Endothelial cell (in vitro differentiated cells): ENCODE measurements around the gene GAB4. TPM values are rescaled to one million over a fixed set of nuclear protein-coding genes. Genes with fewer than 3 reads are reported as not detected.

Experiments used
- DNase-seq: peaks from one replicate; pipeline ENCODE4 v3.0.0; 2021; ENCODE audit warnings: low spot score
- H3K27ac Mint-ChIP-seq: one replicate; pipeline ENCODE4 v1.8.0; 2021; ENCODE audit warnings: mixed read lengths, inconsistent platforms; ENCODE audit not compliant: unreplicated experiment
- H3K27me3 Mint-ChIP-seq: one replicate; pipeline ENCODE4 v1.8.0; 2021; ENCODE audit warnings: mild to moderate bottlenecking, moderate library complexity, mixed read lengths, inconsistent platforms; ENCODE audit not compliant: unreplicated experiment
- H3K36me3 Mint-ChIP-seq: one replicate; pipeline ENCODE4 v1.8.0; 2021; ENCODE audit warnings: mild to moderate bottlenecking, low read depth, mixed read lengths, inconsistent platforms; ENCODE audit not compliant: unreplicated experiment
- H3K4me1 Mint-ChIP-seq: one replicate; pipeline ENCODE4 v1.8.0; 2021; ENCODE audit warnings: mild to moderate bottlenecking, mixed read lengths, inconsistent platforms; ENCODE audit not compliant: unreplicated experiment
- H3K4me3 Mint-ChIP-seq: one replicate; pipeline ENCODE4 v1.8.0; 2021; ENCODE audit warnings: mild to moderate bottlenecking, mixed read lengths, inconsistent platforms; ENCODE audit not compliant: unreplicated experiment
- H3K9me3 Mint-ChIP-seq: one replicate; pipeline ENCODE4 v1.8.0; 2021; ENCODE audit warnings: mixed read lengths, inconsistent platforms; ENCODE audit not compliant: unreplicated experiment
- CTCF ChIP-seq: fragments of 200-600 bp; sonication (generic); IDR thresholded peaks from one replicate; pipeline ENCODE4 v1.5.0; 2021; ENCODE audit warnings: antibody characterized with exemption; ENCODE audit not compliant: unreplicated experiment
- total RNA-seq: library from RNA; stranded (reverse); fragmentation: NEBNext Ultra II Directional; extraction: Animal tissue kit (Norgen Biotek cat#: 25700); gene quantifications from one replicate; pipeline ENCODE4 v1.2.1, GENCODE V29; 2021; ENCODE audit not compliant: unreplicated experiment

GAB4 gene
- total RNA-seq, 1 donor from 2014 or later: 0.36 TPM

- H3K27ac Mint-ChIP-seq: no peak overlapping the region
- peaks cover 10% of the 10 kb centered on the region for H3K27me3 Mint-ChIP-seq
- DNase-seq: no peak
- H3K36me3 Mint-ChIP-seq: peaks cover 6% of the 10 kb centered on the region
- no peak for TF ChIP-seq CTCF
- peaks cover 10% of the 10 kb centered on the region for H3K4me1 Mint-ChIP-seq
- no peak overlapping the region for H3K4me3 Mint-ChIP-seq
- H3K9me3 Mint-ChIP-seq: peaks cover 16% of the 10 kb centered on the region
These were observed 40.4 kb downstream of the GAB4 start for GRCh38 chr22:16967453-16968217.

GRCh38 chr22:16966251-16966650, 41.8 kb downstream of the GAB4 start:
- H3K4me3 Mint-ChIP-seq: no peak overlapping the region
- TF ChIP-seq CTCF: no peak

GRCh38 chr22:16965560-16965959, 42.5 kb downstream of the GAB4 start:
- H3K27me3 Mint-ChIP-seq: peaks cover 11% of the 10 kb centered on the region
- TF ChIP-seq CTCF: no peak
- H3K36me3 Mint-ChIP-seq: peaks cover 11% of the 10 kb centered on the region
- no peak overlapping the region for H3K27ac Mint-ChIP-seq
- no peak for DNase-seq
- peaks cover 7% of the 10 kb centered on the region for H3K4me1 Mint-ChIP-seq
- H3K9me3 Mint-ChIP-seq: peaks cover 23% of the 10 kb centered on the region
- H3K4me3 Mint-ChIP-seq: no peak overlapping the region

More at GRCh38 chr22:16966251-16966650, 41.8 kb downstream of the GAB4 start:
- Mint-ChIP-seq H3K4me1 (peaks cover 8% of the 10 kb centered on the region), H3K9me3 (peaks cover 19% of the 10 kb centered on the region), H3K27me3 (peaks cover 11% of the 10 kb centered on the region), H3K27ac (no peak overlapping the region), H3K36me3 (peaks cover 5% of the 10 kb centered on the region)
- no peak for DNase-seq

- Mint-ChIP-seq H3K36me3 (peaks cover 11% of the 10 kb centered on the region), H3K4me3 (no peak overlapping the region), H3K9me3 (peaks cover 24% of the 10 kb centered on the region), H3K27ac (no peak overlapping the region), H3K27me3 (peaks cover 13% of the 10 kb centered on the region), H3K4me1 (peaks cover 5% of the 10 kb centered on the region)
- DNase-seq: no peak
- no peak for TF ChIP-seq CTCF
These were observed 42.9 kb downstream of the GAB4 start for GRCh38 chr22:16965083-16965482.

GRCh38 chr22:16964366-16964765, 43.7 kb downstream of the GAB4 start:
- peaks cover 11% of the 10 kb centered on the region for H3K36me3 Mint-ChIP-seq
- no peak overlapping the region for H3K4me3 Mint-ChIP-seq
- TF ChIP-seq CTCF: no peak
- H3K4me1 Mint-ChIP-seq: peaks cover 5% of the 10 kb centered on the region
- peaks cover 24% of the 10 kb centered on the region for H3K9me3 Mint-ChIP-seq
- no peak overlapping the region for H3K27ac Mint-ChIP-seq
- no peak for DNase-seq
- H3K27me3 Mint-ChIP-seq: peaks cover 13% of the 10 kb centered on the region
